Thymus (tissue), 11 donors: ENCODE results near the gene PERM1. TPM values are rescaled to one million over a fixed set of nuclear protein-coding genes. Genes with fewer than 3 reads are reported as not detected.
A peak's percentile ranks its signal among the peaks of the same experiment; 100 is the strongest.
"Not testable (repeated sequence)": the region's sequence is repeated elsewhere in the genome, so short reads cannot be mapped to it uniquely, and the experiment has no call there.

Source experiments
- DNase-seq, 9 donors: peaks; one replicate each; pipeline ENCODE4 v3.0.0-alpha.2; 2013; ENCODE audit warnings: low spot score in 9 of 9, low read depth in 6 of 9, missing footprints in 1 of 9
- H3K27ac ChIP-seq, 2 donors: one replicate each; pipeline ENCODE4 v1.5.1; 2013; ENCODE audit warnings: control low read depth in 1 of 2, low read depth in 1 of 2, low read length in 1 of 2, mild to moderate bottlenecking in 1 of 2, moderate library complexity in 1 of 2
- H3K27me3 ChIP-seq, 2 donors: one replicate each; pipeline ENCODE4 v1.5.1; 2013; ENCODE audit warnings: low read length in 1 of 2; ENCODE audit not compliant: control insufficient read depth in 2 of 2, insufficient read depth in 1 of 2
- H3K36me3 ChIP-seq, 2 donors: one replicate each; pipeline ENCODE4 v1.5.1; 2013; ENCODE audit warnings: low read length in 1 of 2, mild to moderate bottlenecking in 1 of 2, moderate library complexity in 1 of 2; ENCODE audit not compliant: control insufficient read depth in 2 of 2, insufficient read depth in 2 of 2
- H3K4me1 ChIP-seq, 2 donors: one replicate each; pipeline ENCODE4 v1.5.1; 2013; ENCODE audit warnings: low read length in 2 of 2; ENCODE audit not compliant: control insufficient read depth in 2 of 2, insufficient read depth in 2 of 2
- H3K4me3 ChIP-seq, 2 donors: one replicate each; pipeline ENCODE4 v1.5.1; 2013; ENCODE audit warnings: low read length in 2 of 2, control low read depth in 1 of 2, mild to moderate bottlenecking in 1 of 2
- H3K9me3 ChIP-seq, 2 donors: one replicate each; pipeline ENCODE4 v1.5.1; 2013; ENCODE audit warnings: low read length in 1 of 2, mild to moderate bottlenecking in 1 of 2; ENCODE audit not compliant: control insufficient read depth in 2 of 2, insufficient read depth in 1 of 2
- WGBS: extraction: QIAGEN DNeasy Blood & Tissue Kit; methylation state at CpG from one replicate; pipeline ENCODE4 v1.1.7; 2013; 5-methylcytosine and 5-hydroxymethylcytosine counted together
- polyA plus RNA-seq: library from polyadenylated mRNA; stranded (reverse); fragments of 200-250 nt; gene quantifications from one replicate; pipeline ENCODE4 v1.2.3, GENCODE V29; 2013
- total RNA-seq: library from RNA; stranded (reverse); fragments of 120-200 nt; gene quantifications from one replicate; pipeline ENCODE4 v1.2.4, GENCODE V29; 2013
- donor health status: healthy.

PERM1 gene
- total and polyA plus RNA-seq, 2 donors, result 0.05 to 0.59 TPM

- 85% methylated on average over 21 of the region's 21 CpGs for WGBS
- H3K27me3 ChIP-seq, result peaks cover 0 to 45% of the 10 kb centered on the region in 2 donors
Measured at GRCh38 chr1:981491-981954, 370 bp downstream of the PERM1 start.

GRCh38 chr1:980602-981395, 1.1 kb downstream of the PERM1 start:
- WGBS, result 89% methylated on average over 35 of the region's 35 CpGs
- Histone ChIP-seq H3K9me3 (peaks cover 0 to 11% of the 10 kb centered on the region in 2 donors), H3K27ac (no peak overlapping the region), H3K27me3 (peaks cover 4 to 50% of the 10 kb centered on the region in 2 donors), H3K4me3 (no peak overlapping the region), H3K4me1 (peaks cover 3 to 6% of the 10 kb centered on the region in 2 donors), H3K36me3 (no peaks in the 10 kb centered on the region)
- DNase-seq, result no peak

More at GRCh38 chr1:981491-981954, 370 bp downstream of the PERM1 start:
- Histone ChIP-seq H3K27ac (no peak overlapping the region), H3K36me3 (no peaks in the 10 kb centered on the region), H3K9me3 (peaks cover 0 to 11% of the 10 kb centered on the region in 2 donors), H3K4me3 (no peak overlapping the region), H3K4me1 (peaks cover 0 to 2% of the 10 kb centered on the region in 2 donors)
- DNase-seq, result no peak

GRCh38 chr1:980137-980571, 1.7 kb downstream of the PERM1 start:
- WGBS, result 88% methylated on average over 13 of the region's 13 CpGs
- Histone ChIP-seq H3K4me3 (no peak overlapping the region), H3K36me3 (no peaks in the 10 kb centered on the region), H3K4me1 (peaks cover 3 to 6% of the 10 kb centered on the region in 2 donors), H3K9me3 (peaks cover 0 to 11% of the 10 kb centered on the region in 2 donors), H3K27ac (no peak overlapping the region), H3K27me3 (peaks cover 11 to 54% of the 10 kb centered on the region in 2 donors)
- no peak for DNase-seq

GRCh38 chr1:979744-980072, 2.2 kb downstream of the PERM1 start:
- WGBS, result 95% methylated on average over 9 of the region's 9 CpGs
- DNase-seq, result no peak
- H3K9me3 ChIP-seq, result peaks cover 0 to 11% of the 10 kb centered on the region in 2 donors
- no peaks in the 10 kb centered on the region for H3K36me3 ChIP-seq
- peaks cover 11 to 54% of the 10 kb centered on the region in 2 donors for H3K27me3 ChIP-seq
- H3K4me3 ChIP-seq, result no peak overlapping the region
- peaks cover 3 to 6% of the 10 kb centered on the region in 2 donors for H3K4me1 ChIP-seq
- no peak overlapping the region for H3K27ac ChIP-seq

- Histone ChIP-seq H3K4me3 (no peak overlapping the region), H3K27me3 (peaks cover 15 to 56% of the 10 kb centered on the region in 2 donors), H3K27ac (no peak overlapping the region), H3K4me1 (peaks cover 3 to 6% of the 10 kb centered on the region in 2 donors), H3K36me3 (no peaks in the 10 kb centered on the region), H3K9me3 (peaks cover 0 to 11% of the 10 kb centered on the region in 2 donors)
- WGBS, result 94% methylated on average over 60 of the region's 60 CpGs
- DNase-seq, result no peak
Measured at GRCh38 chr1:978835-979743, 2.8 kb downstream of the PERM1 start.

- Histone ChIP-seq H3K4me3 (no peak overlapping the region), H3K27ac (no peak overlapping the region), H3K27me3 (peaks cover 15 to 57% of the 10 kb centered on the region in 2 donors), H3K36me3 (no peaks in the 10 kb centered on the region), H3K4me1 (peaks cover 3 to 6% of the 10 kb centered on the region in 2 donors), H3K9me3 (peaks cover 0 to 11% of the 10 kb centered on the region in 2 donors)
- DNase-seq, result no peak
- 91% methylated on average over 44 of the region's 44 CpGs for WGBS
Measured at GRCh38 chr1:978069-978834, 3.6 kb downstream of the PERM1 start.

GRCh38 chr1:976791-977190, 5.1 kb downstream of the PERM1 start:
- DNase-seq, H3K36me3 ChIP-seq, H3K4me3 ChIP-seq, H3K27ac ChIP-seq, H3K4me1 ChIP-seq: not testable (repeated sequence)
- WGBS, result 68% methylated on average over 15 of the region's 39 CpGs
- Histone ChIP-seq H3K27me3 (peaks cover 16 to 55% of the 10 kb centered on the region in 2 donors), H3K9me3 (peaks cover 0 to 11% of the 10 kb centered on the region in 2 donors)

GRCh38 chr1:975896-976683, 5.8 kb downstream of the PERM1 start:
- peaks cover 3 to 4% of the 10 kb centered on the region in 2 donors for H3K4me1 ChIP-seq
- H3K4me3 ChIP-seq, result peak overlapping the region in 1 of 2 donors; percentile 34
- H3K27me3 ChIP-seq, result peaks cover 23 to 57% of the 10 kb centered on the region in 2 donors
- no peaks in the 10 kb centered on the region for H3K36me3 ChIP-seq
- peak in 2 of 9 donors; percentile 36 to 40 for DNase-seq
- 5% methylated on average over 40 of the region's 40 CpGs for WGBS
- H3K9me3 ChIP-seq, result peaks cover 0 to 11% of the 10 kb centered on the region in 2 donors
- peak overlapping the region in 1 of 2 donors; percentile 8 for H3K27ac ChIP-seq
